ENCODE results near the gene HTR5A.

HTR5A gene

DNA sequence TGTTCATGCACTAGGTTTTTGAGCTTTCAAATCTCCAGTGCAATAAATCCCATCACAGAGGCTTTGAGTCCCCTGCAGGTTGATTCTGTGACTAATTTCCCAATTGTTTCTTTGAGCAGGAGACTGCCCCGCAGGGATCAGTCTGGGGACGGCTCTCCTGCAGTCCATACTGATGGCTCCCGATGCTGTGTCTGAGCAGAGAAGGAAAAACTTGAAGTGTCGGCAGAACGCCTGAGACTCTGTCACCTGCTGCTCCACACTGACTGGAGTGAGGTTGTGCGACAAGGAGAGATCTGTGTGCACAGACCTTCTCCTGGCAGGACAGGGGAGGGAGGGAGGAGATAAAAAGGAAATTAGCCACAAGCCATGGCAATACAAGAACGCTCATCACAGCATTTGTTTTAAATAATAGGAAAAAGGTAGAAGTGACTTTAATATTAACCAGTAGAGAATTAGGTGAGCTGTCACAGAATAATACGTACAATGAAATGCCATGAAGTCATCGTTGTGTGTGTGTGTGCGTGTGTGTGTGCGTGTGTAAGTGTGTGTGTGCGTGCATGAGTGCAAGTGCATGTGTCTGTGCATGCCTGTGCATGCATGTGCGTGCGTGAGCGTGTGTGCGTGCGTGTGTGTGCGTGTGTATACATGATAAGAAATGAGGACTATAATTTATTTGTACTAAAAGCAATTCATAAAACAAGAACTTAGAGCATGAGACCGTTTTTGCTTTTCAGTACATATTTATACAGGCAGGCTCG is 38.2 kb downstream of the HTR5A start:
- H3K27ac ChIP-seq (ENCODE audit: low read depth in 2 of 2, low read length in 2 of 2), result no peak overlapping the region
- no peak overlapping the region for H3K4me3 ChIP-seq (ENCODE audit: low read length in 2 of 2)
- H3K9ac ChIP-seq (ENCODE audit: low read depth in 1 of 2, low read length in 2 of 2), result no peak overlapping the region
- no peaks in the 10 kb centered on the region for H3K9me3 ChIP-seq (ENCODE audit: control insufficient read depth in 2 of 2, low read length in 2 of 2)
- no peaks in the 10 kb centered on the region for H3K36me3 ChIP-seq (ENCODE audit: control insufficient read depth in 2 of 2, insufficient read depth in 2 of 2, low read length in 2 of 2)
- H3K4me1 ChIP-seq (ENCODE audit: control insufficient read depth in 2 of 2, insufficient read depth in 2 of 2, low read length in 2 of 2), result no peaks in the 10 kb centered on the region
- peaks cover 0 to 4% of the 10 kb centered on the region in 2 donors for H3K27me3 ChIP-seq (ENCODE audit: control insufficient read depth in 2 of 2, insufficient read depth in 2 of 2, low read length in 2 of 2)

DNA sequence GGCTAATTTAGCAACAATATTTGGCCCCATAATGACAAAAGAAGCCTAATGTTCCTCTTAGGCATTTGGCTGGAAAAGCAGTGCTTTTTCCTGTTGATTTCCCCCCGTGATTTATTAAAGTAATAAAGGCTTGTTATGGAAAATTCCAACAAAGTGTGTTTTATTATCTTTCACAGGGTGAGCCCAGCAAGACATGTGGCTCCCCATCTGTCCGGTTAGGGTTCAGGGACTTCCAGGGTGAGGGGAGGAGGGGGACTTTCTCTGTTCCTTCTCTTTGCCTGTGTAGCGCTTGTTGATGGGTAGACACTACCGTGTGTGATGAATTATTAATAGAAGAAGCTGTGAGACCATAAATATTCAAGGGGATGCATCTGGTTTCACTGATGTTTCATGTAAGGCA is 39.0 kb downstream of the HTR5A start:
- no peak overlapping the region for H3K9ac ChIP-seq (ENCODE audit: low read depth in 1 of 2, low read length in 2 of 2)
- no peak overlapping the region for H3K27ac ChIP-seq (ENCODE audit: low read depth in 2 of 2, low read length in 2 of 2)
- H3K4me1 ChIP-seq (ENCODE audit: control insufficient read depth in 2 of 2, insufficient read depth in 2 of 2, low read length in 2 of 2), result no peaks in the 10 kb centered on the region
- no peak overlapping the region for H3K4me3 ChIP-seq (ENCODE audit: low read length in 2 of 2)
- H3K9me3 ChIP-seq (ENCODE audit: control insufficient read depth in 2 of 2, low read length in 2 of 2), result no peaks in the 10 kb centered on the region
- peaks cover 0 to 4% of the 10 kb centered on the region in 2 donors for H3K27me3 ChIP-seq (ENCODE audit: control insufficient read depth in 2 of 2, insufficient read depth in 2 of 2, low read length in 2 of 2)
- no peaks in the 10 kb centered on the region for H3K36me3 ChIP-seq (ENCODE audit: control insufficient read depth in 2 of 2, insufficient read depth in 2 of 2, low read length in 2 of 2)

DNA sequence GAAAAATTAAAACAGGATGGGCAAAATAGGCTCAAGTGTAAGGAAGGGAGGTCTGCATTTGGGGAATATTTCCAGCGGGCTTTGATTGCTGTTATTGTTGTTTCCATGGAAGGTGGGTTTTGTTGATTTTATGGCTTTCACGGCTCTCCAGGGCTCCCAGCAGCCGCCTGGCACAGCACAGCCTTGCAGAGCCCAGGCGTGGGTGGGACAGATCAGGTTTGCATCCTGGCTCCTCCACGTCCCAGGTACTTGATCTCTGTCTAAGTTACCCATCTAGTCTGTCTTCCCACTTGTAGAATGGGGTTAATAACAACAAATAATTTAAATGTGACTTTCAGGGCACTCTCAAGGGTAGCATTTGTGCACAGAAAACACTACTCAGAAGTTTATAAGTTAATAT is 45.2 kb downstream of the HTR5A start:
- Histone ChIP-seq H3K4me3 (ENCODE audit: low read length in 2 of 2) (no peak overlapping the region), H3K9ac (ENCODE audit: low read depth in 1 of 2, low read length in 2 of 2) (no peak overlapping the region), H3K27ac (ENCODE audit: low read depth in 2 of 2, low read length in 2 of 2) (no peak overlapping the region), H3K4me1 (ENCODE audit: control insufficient read depth in 2 of 2, insufficient read depth in 2 of 2, low read length in 2 of 2) (no peaks in the 10 kb centered on the region), H3K36me3 (ENCODE audit: control insufficient read depth in 2 of 2, insufficient read depth in 2 of 2, low read length in 2 of 2) (no peaks in the 10 kb centered on the region), H3K9me3 (ENCODE audit: control insufficient read depth in 2 of 2, low read length in 2 of 2) (peaks cover 0 to 4% of the 10 kb centered on the region in 2 donors), H3K27me3 (ENCODE audit: control insufficient read depth in 2 of 2, insufficient read depth in 2 of 2, low read length in 2 of 2) (no peaks in the 10 kb centered on the region)

DNA sequence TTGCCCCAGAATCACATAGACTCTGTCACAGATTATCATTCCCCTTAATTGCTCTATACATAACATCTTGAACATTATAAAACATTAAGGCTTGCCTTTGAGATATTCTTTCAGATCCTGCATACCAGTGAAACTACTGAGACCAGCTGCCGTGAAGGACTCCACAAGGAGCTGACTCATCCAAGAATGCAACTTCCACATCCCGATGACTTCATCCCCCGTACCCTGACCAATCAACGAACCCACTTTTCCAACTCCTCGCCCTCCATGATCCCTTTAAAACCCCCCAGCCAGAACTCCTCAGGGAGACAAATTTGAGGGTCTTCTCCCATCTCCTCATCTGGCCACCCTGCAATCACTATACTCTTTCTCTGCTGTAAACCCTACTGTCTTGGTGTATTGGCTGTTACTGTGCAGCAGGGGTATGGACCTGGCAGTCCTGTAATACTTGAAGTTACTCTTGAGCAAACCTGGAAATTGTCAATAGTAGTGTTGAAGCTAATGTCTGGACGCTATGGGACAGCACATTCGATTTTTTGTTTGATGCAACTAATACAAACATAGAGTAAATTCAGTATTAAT is 49.8 kb downstream of the HTR5A start:
- Histone ChIP-seq H3K9me3 (ENCODE audit: control insufficient read depth in 2 of 2, low read length in 2 of 2) (peaks cover 0 to 4% of the 10 kb centered on the region in 2 donors), H3K4me1 (ENCODE audit: control insufficient read depth in 2 of 2, insufficient read depth in 2 of 2, low read length in 2 of 2) (no peaks in the 10 kb centered on the region), H3K4me3 (ENCODE audit: low read length in 2 of 2) (no peak overlapping the region), H3K9ac (ENCODE audit: low read depth in 1 of 2, low read length in 2 of 2) (no peak overlapping the region), H3K36me3 (ENCODE audit: control insufficient read depth in 2 of 2, insufficient read depth in 2 of 2, low read length in 2 of 2) (no peaks in the 10 kb centered on the region), H3K27me3 (ENCODE audit: control insufficient read depth in 2 of 2, insufficient read depth in 2 of 2, low read length in 2 of 2) (no peaks in the 10 kb centered on the region), H3K27ac (ENCODE audit: low read depth in 2 of 2, low read length in 2 of 2) (no peak overlapping the region)

DNA sequence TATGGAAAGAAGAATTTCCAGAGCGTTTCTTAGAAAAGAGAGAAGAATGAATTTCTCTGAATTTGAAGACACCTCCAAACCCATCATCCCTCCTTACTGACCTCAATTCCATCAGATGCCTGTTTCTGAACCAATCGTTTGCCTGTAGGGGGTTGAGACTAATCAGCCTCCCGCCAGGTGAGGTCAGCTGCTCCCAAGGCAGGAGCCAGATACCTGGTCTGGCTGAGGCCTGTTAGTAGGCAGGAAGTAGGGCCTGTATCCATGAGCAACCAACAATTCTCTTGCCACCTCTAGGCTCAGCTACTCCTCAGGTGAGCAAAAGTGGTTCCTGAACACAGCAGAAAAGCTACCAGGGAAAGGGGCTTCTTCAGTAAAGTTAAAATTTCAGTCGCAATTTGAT is 50.3 kb downstream of the HTR5A start:
- Histone ChIP-seq H3K27ac (ENCODE audit: low read depth in 2 of 2, low read length in 2 of 2) (no peak overlapping the region), H3K9ac (ENCODE audit: low read depth in 1 of 2, low read length in 2 of 2) (no peak overlapping the region), H3K4me3 (ENCODE audit: low read length in 2 of 2) (no peak overlapping the region), H3K36me3 (ENCODE audit: control insufficient read depth in 2 of 2, insufficient read depth in 2 of 2, low read length in 2 of 2) (no peaks in the 10 kb centered on the region), H3K27me3 (ENCODE audit: control insufficient read depth in 2 of 2, insufficient read depth in 2 of 2, low read length in 2 of 2) (no peaks in the 10 kb centered on the region), H3K9me3 (ENCODE audit: control insufficient read depth in 2 of 2, low read length in 2 of 2) (peaks cover 0 to 4% of the 10 kb centered on the region in 2 donors), H3K4me1 (ENCODE audit: control insufficient read depth in 2 of 2, insufficient read depth in 2 of 2, low read length in 2 of 2) (no peaks in the 10 kb centered on the region)

DNA sequence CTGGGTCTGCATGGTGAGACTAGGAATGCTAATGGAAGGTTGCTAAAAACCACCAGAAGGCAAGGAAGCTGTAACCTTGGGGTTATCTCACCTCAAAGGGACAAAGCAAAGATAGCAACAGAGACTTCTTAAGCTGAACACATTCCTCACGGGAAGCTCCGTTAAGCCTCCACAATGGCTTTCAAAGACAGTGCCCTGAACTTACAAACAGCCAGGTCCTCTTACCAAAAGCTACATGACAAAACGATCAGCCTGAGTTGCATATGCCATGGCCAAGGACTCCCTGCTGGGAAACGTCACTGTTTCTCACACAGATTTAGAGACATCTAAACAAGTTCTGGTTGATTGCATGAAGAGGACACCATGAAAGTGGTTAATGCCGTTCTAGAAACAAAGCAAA is 52.7 kb downstream of the HTR5A start:
- Histone ChIP-seq H3K36me3 (ENCODE audit: control insufficient read depth in 2 of 2, insufficient read depth in 2 of 2, low read length in 2 of 2) (no peaks in the 10 kb centered on the region), H3K27ac (ENCODE audit: low read depth in 2 of 2, low read length in 2 of 2) (no peak overlapping the region), H3K27me3 (ENCODE audit: control insufficient read depth in 2 of 2, insufficient read depth in 2 of 2, low read length in 2 of 2) (no peaks in the 10 kb centered on the region), H3K9me3 (ENCODE audit: control insufficient read depth in 2 of 2, low read length in 2 of 2) (peaks cover 0 to 4% of the 10 kb centered on the region in 2 donors), H3K4me3 (ENCODE audit: low read length in 2 of 2) (no peak overlapping the region), H3K9ac (ENCODE audit: low read depth in 1 of 2, low read length in 2 of 2) (no peak overlapping the region), H3K4me1 (ENCODE audit: control insufficient read depth in 2 of 2, insufficient read depth in 2 of 2, low read length in 2 of 2) (no peaks in the 10 kb centered on the region)

DNA sequence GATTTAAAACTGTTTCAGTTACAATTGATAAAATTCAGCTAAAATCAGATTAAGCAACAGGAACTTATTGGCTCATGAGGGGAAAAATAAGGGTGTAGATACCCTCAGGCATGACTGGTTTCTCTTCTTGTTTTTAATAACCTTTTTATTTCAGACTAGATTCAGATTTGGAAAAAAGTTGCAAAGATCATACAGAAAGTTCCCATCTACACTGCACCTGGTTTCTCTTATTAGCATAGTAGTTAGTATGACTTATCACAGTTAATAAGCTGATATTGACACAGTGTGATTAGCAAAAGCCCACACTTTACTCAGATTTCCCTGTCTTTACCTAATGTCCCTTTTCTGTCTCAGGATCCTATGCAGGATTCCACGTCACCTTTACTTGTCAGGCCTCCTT is 53.3 kb downstream of the HTR5A start:
- Histone ChIP-seq H3K36me3 (ENCODE audit: control insufficient read depth in 2 of 2, insufficient read depth in 2 of 2, low read length in 2 of 2) (no peaks in the 10 kb centered on the region), H3K27me3 (ENCODE audit: control insufficient read depth in 2 of 2, insufficient read depth in 2 of 2, low read length in 2 of 2) (no peaks in the 10 kb centered on the region), H3K4me3 (ENCODE audit: low read length in 2 of 2) (no peak overlapping the region), H3K9me3 (ENCODE audit: control insufficient read depth in 2 of 2, low read length in 2 of 2) (peaks cover 0 to 4% of the 10 kb centered on the region in 2 donors), H3K9ac (ENCODE audit: low read depth in 1 of 2, low read length in 2 of 2) (no peak overlapping the region), H3K27ac (ENCODE audit: low read depth in 2 of 2, low read length in 2 of 2) (no peak overlapping the region), H3K4me1 (ENCODE audit: control insufficient read depth in 2 of 2, insufficient read depth in 2 of 2, low read length in 2 of 2) (no peaks in the 10 kb centered on the region)

DNA sequence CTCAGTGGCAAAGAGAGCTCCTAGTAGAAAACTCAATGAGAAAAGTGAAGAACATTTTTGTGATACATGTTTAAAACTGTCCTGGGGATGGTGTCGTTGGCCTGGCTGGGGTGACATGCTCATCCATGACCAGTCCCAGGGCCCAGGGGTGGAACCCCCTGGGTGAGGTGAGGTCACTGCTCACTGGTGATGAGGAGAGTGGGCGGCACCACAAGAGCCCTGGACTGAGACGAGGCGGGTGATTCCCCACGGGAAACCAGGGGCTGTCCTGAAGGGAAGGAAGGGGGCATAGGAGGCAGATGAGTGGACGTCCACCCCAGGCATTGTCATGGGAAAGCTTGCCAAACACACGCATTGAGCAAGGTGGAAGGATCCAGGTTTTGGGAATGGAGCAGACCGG is 54.6 kb downstream of the HTR5A start:
- no peaks in the 10 kb centered on the region for H3K27me3 ChIP-seq (ENCODE audit: control insufficient read depth in 2 of 2, insufficient read depth in 2 of 2, low read length in 2 of 2)
- H3K36me3 ChIP-seq (ENCODE audit: control insufficient read depth in 2 of 2, insufficient read depth in 2 of 2, low read length in 2 of 2), result no peaks in the 10 kb centered on the region
- no peak overlapping the region for H3K9ac ChIP-seq (ENCODE audit: low read depth in 1 of 2, low read length in 2 of 2)
- H3K4me3 ChIP-seq (ENCODE audit: low read length in 2 of 2), result no peak overlapping the region
- peaks cover 0 to 3% of the 10 kb centered on the region in 2 donors for H3K9me3 ChIP-seq (ENCODE audit: control insufficient read depth in 2 of 2, low read length in 2 of 2)
- no peaks in the 10 kb centered on the region for H3K4me1 ChIP-seq (ENCODE audit: control insufficient read depth in 2 of 2, insufficient read depth in 2 of 2, low read length in 2 of 2)
- no peak overlapping the region for H3K27ac ChIP-seq (ENCODE audit: low read depth in 2 of 2, low read length in 2 of 2)

DNA sequence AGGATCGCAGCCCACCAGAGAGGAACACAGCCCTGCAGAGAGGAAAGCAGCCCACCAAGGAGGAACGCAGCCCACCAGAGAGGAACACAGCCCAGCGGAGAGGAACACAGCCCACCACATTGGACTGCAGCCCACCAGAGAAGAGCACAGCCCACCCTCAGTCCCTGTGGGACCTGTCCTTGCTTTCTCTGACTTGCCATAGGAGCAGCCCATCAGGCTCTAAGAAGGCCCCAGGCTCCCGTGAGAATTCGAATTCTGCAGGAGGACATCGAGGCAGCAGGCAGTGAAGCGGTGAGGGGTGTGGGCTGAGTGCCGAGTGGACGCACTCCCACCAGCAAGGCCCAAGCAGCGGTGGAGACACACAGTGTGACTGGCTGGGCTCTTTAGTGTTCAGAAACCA is 59.1 kb downstream of the HTR5A start:
- Histone ChIP-seq H3K27ac (ENCODE audit: low read depth in 2 of 2, low read length in 2 of 2) (no peak overlapping the region), H3K9ac (ENCODE audit: low read depth in 1 of 2, low read length in 2 of 2) (no peak overlapping the region), H3K4me3 (ENCODE audit: low read length in 2 of 2) (no peak overlapping the region), H3K27me3 (ENCODE audit: control insufficient read depth in 2 of 2, insufficient read depth in 2 of 2, low read length in 2 of 2) (no peaks in the 10 kb centered on the region), H3K4me1 (ENCODE audit: control insufficient read depth in 2 of 2, insufficient read depth in 2 of 2, low read length in 2 of 2) (no peaks in the 10 kb centered on the region), H3K36me3 (ENCODE audit: control insufficient read depth in 2 of 2, insufficient read depth in 2 of 2, low read length in 2 of 2) (no peaks in the 10 kb centered on the region), H3K9me3 (ENCODE audit: control insufficient read depth in 2 of 2, low read length in 2 of 2) (no peaks in the 10 kb centered on the region)

DNA sequence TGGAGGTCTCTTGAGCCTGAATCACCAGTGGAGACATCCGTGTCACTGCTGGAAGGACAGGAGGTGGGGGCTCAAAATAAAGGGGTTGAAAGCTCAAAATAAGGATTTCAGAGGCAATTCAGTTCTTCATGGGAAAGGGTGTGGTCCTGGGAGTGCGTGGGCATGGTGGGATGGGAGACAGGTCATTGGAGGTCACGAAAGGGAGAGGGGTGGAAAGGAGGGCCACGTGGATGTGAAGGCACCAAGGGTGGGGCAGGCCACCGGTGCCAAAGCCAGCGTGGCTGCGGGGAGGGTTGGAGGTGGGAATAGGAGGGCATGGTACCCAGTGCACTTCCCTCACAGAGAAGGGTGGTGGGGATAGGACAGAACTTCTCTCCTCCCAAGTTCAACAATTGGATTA is 59.7 kb downstream of the HTR5A start:
- no peak overlapping the region for H3K9ac ChIP-seq (ENCODE audit: low read depth in 1 of 2, low read length in 2 of 2)
- H3K27ac ChIP-seq (ENCODE audit: low read depth in 2 of 2, low read length in 2 of 2), result no peak overlapping the region
- H3K9me3 ChIP-seq (ENCODE audit: control insufficient read depth in 2 of 2, low read length in 2 of 2), result no peaks in the 10 kb centered on the region
- H3K4me3 ChIP-seq (ENCODE audit: low read length in 2 of 2), result no peak overlapping the region
- no peaks in the 10 kb centered on the region for H3K4me1 ChIP-seq (ENCODE audit: control insufficient read depth in 2 of 2, insufficient read depth in 2 of 2, low read length in 2 of 2)
- H3K27me3 ChIP-seq (ENCODE audit: control insufficient read depth in 2 of 2, insufficient read depth in 2 of 2, low read length in 2 of 2), result no peaks in the 10 kb centered on the region
- H3K36me3 ChIP-seq (ENCODE audit: control insufficient read depth in 2 of 2, insufficient read depth in 2 of 2, low read length in 2 of 2), result no peaks in the 10 kb centered on the region

Measured in mucosa of rectum (tissue), 2 donors.